HepG2 (cell line): Measurements from ENCODE around the gene CTSZ. TPM values are rescaled to one million over a fixed set of nuclear protein-coding genes. Genes with fewer than 3 reads are reported as not detected.

Experiments
- FLYWCH1 ChIP-seq: sonication (generic); formaldehyde crosslinking; IDR thresholded peaks from 2 replicates; pipeline ENCODE4 v1.8.1; 2023; ENCODE audit warnings: mild to moderate bottlenecking, missing genetic modification reagents
- ISL2 ChIP-seq: sonication (generic); formaldehyde crosslinking; IDR thresholded peaks from 2 replicates; pipeline ENCODE4 v1.5.0; 2020; ENCODE audit warnings: missing genetic modification reagents
- KDM6A ChIP-seq: IDR thresholded peaks from 2 replicates; pipeline ENCODE4 v1.6.1; 2016; ENCODE audit warnings: low read depth
- LCORL ChIP-seq, 2 experiments: fragments of 450-650 bp in 1 of 2; sonication (generic) in 1 of 2; formaldehyde crosslinking in 1 of 2; IDR thresholded peaks; 2 replicates each; pipeline versions ENCODE4 v1.5.0 to v1.6.1; 2017 to 2020; ENCODE audit warnings: antibody characterized with exemption in 1 of 2, missing genetic modification reagents in 1 of 2
- MAFK ChIP-seq, 2 experiments: IDR thresholded peaks in 1 of 2; conservative IDR thresholded peaks in 1 of 2; 2 replicates each; pipeline ENCODE4 v1.6.1; 2011; ENCODE audit warnings: improper control_type of control experiment in 2 of 2, low read length in 2 of 2
- MTF2 ChIP-seq: sonication (generic); formaldehyde crosslinking; IDR thresholded peaks from 2 replicates; pipeline ENCODE4 v1.5.0; 2020; ENCODE audit warnings: missing genetic modification reagents, borderline replicate concordance
- MYNN ChIP-seq: sonication (generic); formaldehyde crosslinking; IDR thresholded peaks from 2 replicates; pipeline ENCODE4 v1.4.0; 2020; ENCODE audit warnings: mild to moderate bottlenecking, low read depth, missing genetic modification reagents
- NBN ChIP-seq: fragments of 450-650 bp; conservative IDR thresholded peaks from 2 replicates; pipeline ENCODE4 v1.6.1; 2017
- PITX1 ChIP-seq: sonication (generic); formaldehyde crosslinking; IDR thresholded peaks from 2 replicates; pipeline ENCODE4 v1.5.1; 2020; ENCODE audit warnings: mild to moderate bottlenecking, missing genetic modification reagents
- TAF15 ChIP-seq: fragments of 200-400 bp; formaldehyde crosslinking; IDR thresholded peaks from one replicate; pipeline ENCODE4 v1.6.1; 2018; ENCODE audit warnings: mild to moderate bottlenecking, low read depth, low read length; ENCODE audit not compliant: poor library complexity, severe bottlenecking
- ZMYM2 ChIP-seq: sonication (generic); formaldehyde crosslinking; IDR thresholded peaks from 2 replicates; pipeline ENCODE4 v1.8.0; 2022; ENCODE audit warnings: mild to moderate bottlenecking, missing genetic modification reagents
- ZNF10 ChIP-seq: sonication (generic); formaldehyde crosslinking; IDR thresholded peaks from 2 replicates; pipeline ENCODE4 v1.4.0; 2020; ENCODE audit warnings: mild to moderate bottlenecking, low read depth, missing genetic modification reagents, borderline replicate concordance
- ZNF12 ChIP-seq: sonication (generic); formaldehyde crosslinking; IDR thresholded peaks from 2 replicates; pipeline ENCODE4 v1.5.0; 2020; ENCODE audit warnings: missing genetic modification reagents
- ZNF34 ChIP-seq: sonication (generic); formaldehyde crosslinking; IDR thresholded peaks from 2 replicates; pipeline ENCODE4 v1.4.0; 2020; ENCODE audit warnings: mild to moderate bottlenecking, missing genetic modification reagents, borderline replicate concordance
- ZNF383 ChIP-seq: sonication (generic); formaldehyde crosslinking; IDR thresholded peaks from 2 replicates; pipeline ENCODE4 v1.4.0; 2020; ENCODE audit warnings: missing genetic modification reagents, mild to moderate bottlenecking, borderline replicate concordance
- ZNF546 ChIP-seq: sonication (generic); formaldehyde crosslinking; conservative IDR thresholded peaks from 2 replicates; pipeline ENCODE4 v1.8.1; 2023; ENCODE audit warnings: mild to moderate bottlenecking, missing genetic modification reagents
- ZNF564 ChIP-seq: sonication (generic); formaldehyde crosslinking; IDR thresholded peaks from 2 replicates; pipeline ENCODE4 v1.8.1; 2023; ENCODE audit warnings: mild to moderate bottlenecking, missing genetic modification reagents
- ZNF670 ChIP-seq: sonication (generic); formaldehyde crosslinking; IDR thresholded peaks from 2 replicates; pipeline ENCODE4 v1.8.0; 2022; ENCODE audit warnings: mild to moderate bottlenecking, missing genetic modification reagents, borderline replicate concordance
- ZSCAN22 ChIP-seq: sonication (generic); formaldehyde crosslinking; IDR thresholded peaks from 2 replicates; pipeline ENCODE4 v1.4.0; 2020; ENCODE audit warnings: mild to moderate bottlenecking, missing genetic modification reagents
- polyA plus RNA-seq, 8 experiments: library from polyadenylated mRNA; depleted of rRNA in 3 of 8; stranded (reverse) in 7 of 8; unstranded in 1 of 8; fragments of >200 nt; fragmentation: Illumina TruSeq in 4 of 8; extraction: Trizol in 4 of 8; gene quantifications; 2 replicates each; pipeline versions ENCODE4 v1.2.1 to v1.2.3, GENCODE V29; 2011 to 2016; ENCODE audit warnings: low read depth in 4 of 8, missing spikeins in 1 of 8, mixed read lengths in 1 of 8; ENCODE audit not compliant: insufficient read depth in 1 of 8
- total RNA-seq, 5 experiments: library from RNA; depleted of rRNA; stranded (reverse); fragments of >200 nt; fragmentation: Illumina TruSeq; extraction: Trizol; gene quantifications; 2 replicates each; pipeline ENCODE4 v1.2.3, GENCODE V29; 2016; ENCODE audit warnings: low read depth in 1 of 5
- TF ChIP-seq, protein P1 (sequence below): sonication (generic); formaldehyde crosslinking; IDR thresholded peaks from 2 replicates; pipeline ENCODE4 v1.4.0; 2020; ENCODE audit warnings: missing genetic modification reagents
- TF ChIP-seq, protein P2 (sequence below): sonication (generic); formaldehyde crosslinking; IDR thresholded peaks from 2 replicates; pipeline ENCODE4 v1.8.0; 2022; ENCODE audit warnings: missing genetic modification reagents, mild to moderate bottlenecking, moderate library complexity, borderline replicate concordance
- TF ChIP-seq, protein P3 (sequence below): sonication (generic); formaldehyde crosslinking; IDR thresholded peaks from 2 replicates; pipeline ENCODE4 v1.4.0; 2020; ENCODE audit warnings: missing genetic modification reagents

Gene CTSZ
- total and polyA plus RNA-seq, 2 of the 13 experiments (the other 11 are each of a cell fraction or from before 2014, with no cell fraction given): 0.33 TPM; not detected in 1

DNA sequence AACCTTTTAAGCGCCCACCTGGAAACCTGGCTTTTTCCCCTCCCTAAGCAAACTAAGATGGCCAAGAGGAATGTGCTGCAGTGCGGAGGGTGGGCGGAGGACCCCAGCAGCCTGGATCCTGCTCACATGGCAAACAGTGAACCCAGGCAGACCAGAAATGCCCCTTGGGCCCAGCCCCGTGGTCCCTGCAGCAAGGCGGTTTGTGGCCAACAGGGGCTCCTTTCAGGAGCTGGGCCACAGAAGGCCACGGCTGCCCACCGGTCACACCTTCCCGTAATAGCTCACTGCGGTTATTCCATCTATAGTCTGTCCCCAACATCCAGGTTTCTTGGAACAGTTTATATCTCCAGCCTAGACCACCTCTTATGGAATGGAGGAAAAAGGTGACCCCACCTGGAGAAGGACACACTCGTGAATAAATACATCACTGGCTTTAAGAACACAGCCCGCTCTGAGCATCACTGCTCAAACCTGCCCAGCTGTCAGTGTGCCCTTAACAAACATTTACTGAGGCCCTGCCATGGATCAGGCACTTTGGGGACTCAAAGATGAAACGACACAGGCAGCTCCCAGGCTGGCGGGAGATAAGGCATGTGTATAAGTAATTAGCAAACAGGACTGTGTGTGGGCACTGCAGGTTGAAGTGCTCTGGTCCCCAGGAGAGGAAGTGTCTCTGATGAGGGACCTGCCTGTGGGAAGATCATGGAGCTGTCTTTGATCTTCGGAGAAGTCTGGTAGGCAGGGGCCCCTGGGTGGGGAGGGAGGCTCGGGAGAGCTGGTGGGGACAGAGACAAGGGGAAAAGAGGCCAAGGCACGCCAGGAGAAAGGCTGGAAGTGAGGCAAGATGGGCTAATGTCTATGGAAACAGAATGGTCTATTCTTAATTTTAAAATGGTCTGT, 9.0 kb upstream of the CTSZ start (continued):
- no peak for TF ChIP-seq ZNF546
- no peak for TF ChIP-seq MYNN (CRISPR knock-in tag)
- TF ChIP-seq TAF15: no peak
- TF ChIP-seq ZNF383 (CRISPR knock-in tag): no peak
- no peak for TF ChIP-seq NBN
- no peak for TF ChIP-seq MTF2 (CRISPR knock-in tag)
- TF ChIP-seq ZNF10 (CRISPR knock-in tag): no peak
- no peak for TF ChIP-seq ZNF670 (CRISPR knock-in tag)
- peak; percentile 99 for TF ChIP-seq ISL2
- TF ChIP-seq ZNF564: no peak
- TF ChIP-seq, protein P1, sequence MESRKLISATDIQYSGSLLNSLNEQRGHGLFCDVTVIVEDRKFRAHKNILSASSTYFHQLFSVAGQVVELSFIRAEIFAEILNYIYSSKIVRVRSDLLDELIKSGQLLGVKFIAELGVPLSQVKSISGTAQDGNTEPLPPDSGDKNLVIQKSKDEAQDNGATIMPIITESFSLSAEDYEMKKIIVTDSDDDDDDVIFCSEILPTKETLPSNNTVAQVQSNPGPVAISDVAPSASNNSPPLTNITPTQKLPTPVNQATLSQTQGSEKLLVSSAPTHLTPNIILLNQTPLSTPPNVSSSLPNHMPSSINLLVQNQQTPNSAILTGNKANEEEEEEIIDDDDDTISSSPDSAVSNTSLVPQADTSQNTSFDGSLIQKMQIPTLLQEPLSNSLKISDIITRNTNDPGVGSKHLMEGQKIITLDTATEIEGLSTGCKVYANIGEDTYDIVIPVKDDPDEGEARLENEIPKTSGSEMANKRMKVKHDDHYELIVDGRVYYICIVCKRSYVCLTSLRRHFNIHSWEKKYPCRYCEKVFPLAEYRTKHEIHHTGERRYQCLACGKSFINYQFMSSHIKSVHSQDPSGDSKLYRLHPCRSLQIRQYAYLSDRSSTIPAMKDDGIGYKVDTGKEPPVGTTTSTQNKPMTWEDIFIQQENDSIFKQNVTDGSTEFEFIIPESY (CRISPR knock-in tag): peak; percentile 78
- peak; percentile 99 for TF ChIP-seq PITX1 (CRISPR knock-in tag)
- TF ChIP-seq MAFK (conservative IDR thresholded peaks at IDR 0.05 in 1 of 2, IDR thresholded peaks at IDR 0.05 in 1 of 2; ENCODE audit: low read length in 2 of 2): no peak; a peak in 1 of 4 replicates
- TF ChIP-seq, protein P2, sequence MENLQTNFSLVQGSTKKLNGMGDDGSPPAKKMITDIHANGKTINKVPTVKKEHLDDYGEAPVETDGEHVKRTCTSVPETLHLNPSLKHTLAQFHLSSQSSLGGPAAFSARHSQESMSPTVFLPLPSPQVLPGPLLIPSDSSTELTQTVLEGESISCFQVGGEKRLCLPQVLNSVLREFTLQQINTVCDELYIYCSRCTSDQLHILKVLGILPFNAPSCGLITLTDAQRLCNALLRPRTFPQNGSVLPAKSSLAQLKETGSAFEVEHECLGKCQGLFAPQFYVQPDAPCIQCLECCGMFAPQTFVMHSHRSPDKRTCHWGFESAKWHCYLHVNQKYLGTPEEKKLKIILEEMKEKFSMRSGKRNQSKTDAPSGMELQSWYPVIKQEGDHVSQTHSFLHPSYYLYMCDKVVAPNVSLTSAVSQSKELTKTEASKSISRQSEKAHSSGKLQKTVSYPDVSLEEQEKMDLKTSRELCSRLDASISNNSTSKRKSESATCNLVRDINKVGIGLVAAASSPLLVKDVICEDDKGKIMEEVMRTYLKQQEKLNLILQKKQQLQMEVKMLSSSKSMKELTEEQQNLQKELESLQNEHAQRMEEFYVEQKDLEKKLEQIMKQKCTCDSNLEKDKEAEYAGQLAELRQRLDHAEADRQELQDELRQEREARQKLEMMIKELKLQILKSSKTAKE (CRISPR knock-in tag): peak; percentile 97
- TF ChIP-seq, protein P3, sequence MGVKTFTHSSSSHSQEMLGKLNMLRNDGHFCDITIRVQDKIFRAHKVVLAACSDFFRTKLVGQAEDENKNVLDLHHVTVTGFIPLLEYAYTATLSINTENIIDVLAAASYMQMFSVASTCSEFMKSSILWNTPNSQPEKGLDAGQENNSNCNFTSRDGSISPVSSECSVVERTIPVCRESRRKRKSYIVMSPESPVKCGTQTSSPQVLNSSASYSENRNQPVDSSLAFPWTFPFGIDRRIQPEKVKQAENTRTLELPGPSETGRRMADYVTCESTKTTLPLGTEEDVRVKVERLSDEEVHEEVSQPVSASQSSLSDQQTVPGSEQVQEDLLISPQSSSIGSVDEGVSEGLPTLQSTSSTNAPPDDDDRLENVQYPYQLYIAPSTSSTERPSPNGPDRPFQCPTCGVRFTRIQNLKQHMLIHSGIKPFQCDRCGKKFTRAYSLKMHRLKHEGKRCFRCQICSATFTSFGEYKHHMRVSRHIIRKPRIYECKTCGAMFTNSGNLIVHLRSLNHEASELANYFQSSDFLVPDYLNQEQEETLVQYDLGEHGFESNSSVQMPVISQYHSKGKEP (CRISPR knock-in tag): no peak
- TF ChIP-seq ZSCAN22 (CRISPR knock-in tag): no peak
- peak; percentile 74; the same call in 1 of the 2 replicates for TF ChIP-seq ZNF12 (CRISPR knock-in tag)
- no peak for TF ChIP-seq FLYWCH1 (CRISPR knock-in tag)
- TF ChIP-seq ZNF34: 0 out of 2 replicates have a peak, but pooled peaks have one; percentile 63
- TF ChIP-seq LCORL (IDR thresholded peaks at IDR 0.05): no peak
- peak; percentile 90 for TF ChIP-seq LCORL (CRISPR knock-in tag; IDR thresholded peaks at IDR 0.05)
- peak; percentile 70; the same call in 1 of the 2 replicates for TF ChIP-seq ZMYM2 (CRISPR knock-in tag)
- peak; percentile 87 for TF ChIP-seq KDM6A (CRISPR knock-in tag)
